Pancreas (tissue), 10 donors: ENCODE measurements around the gene MEAF6. TPM values are rescaled to one million over a fixed set of nuclear protein-coding genes. Genes with fewer than 3 reads are reported as not detected.
A peak's percentile ranks its signal among the peaks of the same experiment; 100 is the strongest.

Source experiments
- ATAC-seq, 4 donors: fragments of 200-7000 bp; cut with Tn5 transposase; one replicate each; pipeline versions ENCODE4 v1.8.0 to v1.9.1; 2020; ENCODE audit warnings: mild to moderate bottlenecking in 4 of 4, moderate library complexity in 4 of 4
- DNase-seq, 6 donors: peaks; one replicate each; pipeline ENCODE4 v3.0.0-alpha.2; 2020
- FAIRE-seq: peaks from 2 replicates; lab custom pipeline; 2012; peaks lifted over from hg19 to GRCh38; lab: Jason Lieb, UNC
- H3K27ac ChIP-seq, 4 donors: fragments of 200-600 bp; sonication (generic); 1 replicate in 3 of 4; 2 replicates in 1 of 4; pipeline versions ENCODE4 v1.5.0 to v1.8.0; 2020
- H3K27me3 ChIP-seq, 4 donors: fragments of 200-600 bp; one replicate each; pipeline ENCODE4 v1.8.0; 2021
- H3K36me3 ChIP-seq, 3 donors: fragments of 200-600 bp; sonication (generic) in 1 of 3; one replicate each; pipeline versions ENCODE4 v1.5.0 to v1.8.0; 2020 to 2021
- H3K4me1 ChIP-seq, 3 donors: fragments of 200-600 bp; one replicate each; pipeline ENCODE4 v1.8.0; 2021
- H3K4me3 ChIP-seq, 4 donors: fragments of 200-600 bp; sonication (generic) in 2 of 4; one replicate each; pipeline versions ENCODE4 v1.5.0 to v1.8.0; 2020 to 2021
- H3K9me3 ChIP-seq, 4 donors: fragments of 200-600 bp; one replicate each; pipeline ENCODE4 v1.8.0; 2021
- CTCF ChIP-seq, 4 donors: fragments of 200-600 bp; sonication (generic) in 3 of 4; IDR thresholded peaks; one replicate each; pipeline versions ENCODE4 v1.5.0 to v1.8.0; 2021; ENCODE audit warnings: antibody characterized with exemption in 4 of 4
- WGBS, 2 donors: extraction: QIAGEN DNeasy Blood & Tissue Kit; methylation state at CpG; one replicate each; pipeline ENCODE4 v1.1.7; 2013; 5-methylcytosine and 5-hydroxymethylcytosine counted together
- intact Hi-C, 3 donors: fragments of 100-400 bp; cut with DNase I; formaldehyde crosslinking; loops; one replicate each; pipeline versions ENCODE4 v1.11.1 to v1.14.2; 2022
- polyA plus RNA-seq, 2 donors: library from polyadenylated mRNA; stranded (reverse); fragments of 200-250 nt; gene quantifications; one replicate each; pipeline ENCODE4 v1.2.3, GENCODE V29; 2013
- total RNA-seq, 6 donors: library from RNA; stranded (reverse); fragmentation: NEBNext Ultra II Directional in 4 of 6; extraction: Animal tissue kit (Norgen Biotek cat#: 25700) in 4 of 6; gene quantifications; one replicate each; pipeline versions ENCODE4 v1.2.1 to v1.2.4, GENCODE V29; 2021 to 2023
- donor health status: healthy with polysubstance abuse.
- donor health status: DM: no; HTN: no; CAD: no; lungs with moderate emphysema.
- donor health status: DM: no; HTN: no; CAD: no.
- donor health status: control.
- donor health status: control.
- donor health status: Bipolar disorder and iron deficiency.
- donor health status: DM: yes; HTN: yes; CAD: no.
- donor health status: DM: no; HTN: no; CAD: no.
- donor health status: DM: no; HTN: no; CAD: no.
- donor health status: DM: yes; HTN: yes; CAD: no.

MEAF6 gene
- total and polyA plus RNA-seq, 8 donors, result 26.1 to 59.8 (median 28.3) TPM

GRCh38 chr1:37517569-37517968, 3.0 kb upstream of the MEAF6 start:
- Histone ChIP-seq H3K4me3 (no peak overlapping the region), H3K4me1 (peaks cover 0 to 6% (median 0%) of the 10 kb centered on the region in 3 donors), H3K9me3 (no peaks in the 10 kb centered on the region), H3K36me3 (peaks cover 0 to 3% (median 0%) of the 10 kb centered on the region in 3 donors), H3K27me3 (no peaks in the 10 kb centered on the region), H3K27ac (no peak overlapping the region)
- intact Hi-C loops, result no loop called here
- TF ChIP-seq CTCF (IDR thresholded peaks at IDR 0.05), result no peak
- WGBS, 2 donors, result 91 to 100% methylated on average over 1 of the region's 1 CpG
- FAIRE-seq (no peak), ATAC-seq (no peak), DNase-seq (no peak)

GRCh38 chr1:37515185-37516034, 844 bp upstream of the MEAF6 start:
- H3K27ac ChIP-seq, result peak overlapping the region; percentile 91 to 98 (median 94)
- intact Hi-C loops, result no loop called here
- no peaks in the 10 kb centered on the region for H3K27me3 ChIP-seq
- H3K9me3 ChIP-seq, result no peaks in the 10 kb centered on the region
- H3K36me3 ChIP-seq, result peaks cover 0 to 12% (median 0%) of the 10 kb centered on the region in 3 donors
- H3K4me3 ChIP-seq, result peak overlapping the region; percentile 84 to 94 (median 90)
- DNase-seq (no peak), ATAC-seq (no peak), FAIRE-seq (no peak)
- TF ChIP-seq CTCF (IDR thresholded peaks at IDR 0.05), result no peak
- 70 to 72% methylated on average over 18 of the region's 18 CpGs for WGBS, 2 donors
- peaks cover 0 to 6% (median 0%) of the 10 kb centered on the region in 3 donors for H3K4me1 ChIP-seq

GRCh38 chr1:37513795-37514349, 694 bp downstream of the MEAF6 start:
- H3K9me3 ChIP-seq, result no peaks in the 10 kb centered on the region
- DNase-seq, result peak; percentile 36 to 83 (median 55)
- FAIRE-seq, result no peak
- peak overlapping the region; percentile 84 to 94 (median 90) for H3K4me3 ChIP-seq
- peak overlapping the region; percentile 91 to 98 (median 94) for H3K27ac ChIP-seq
- intact Hi-C loops, result no loop called here
- no peak for TF ChIP-seq CTCF (IDR thresholded peaks at IDR 0.05)
- peaks cover under 1 to 17% (median 3%) of the 10 kb centered on the region in 3 donors for H3K36me3 ChIP-seq
- peak; percentile 29 to 57 (median 48) for ATAC-seq
- H3K4me1 ChIP-seq, result peaks cover 0 to 6% (median 0%) of the 10 kb centered on the region in 3 donors
- H3K27me3 ChIP-seq, result no peaks in the 10 kb centered on the region
- WGBS, 2 donors, result 2% methylated on average over 24 to 26 of the region's 26 CpGs

- no peak for TF ChIP-seq CTCF (IDR thresholded peaks at IDR 0.05)
- H3K4me1 ChIP-seq, result peaks cover 0 to 6% (median 0%) of the 10 kb centered on the region in 3 donors
- no peak overlapping the region for H3K4me3 ChIP-seq
- peaks cover 3 to 28% (median 4%) of the 10 kb centered on the region in 3 donors for H3K36me3 ChIP-seq
- no peaks in the 10 kb centered on the region for H3K9me3 ChIP-seq
- intact Hi-C loops, result no loop called here
- DNase-seq (no peak), ATAC-seq (no peak), FAIRE-seq (no peak)
- 90 to 91% methylated on average over 4 of the region's 4 CpGs for WGBS, 2 donors
- no peak overlapping the region for H3K27ac ChIP-seq
- H3K27me3 ChIP-seq, result no peaks in the 10 kb centered on the region
Observed at GRCh38 chr1:37509181-37509580, 5.4 kb downstream of the MEAF6 start.
